ENCODE measurements around the gene ASGR1. TPM values are rescaled to one million over a fixed set of nuclear protein-coding genes. Genes with fewer than 3 reads are reported as not detected.
A peak's percentile ranks its signal among the peaks of the same experiment; 100 is the strongest.

Gene ASGR1
- total RNA-seq, result 0.13 TPM in 1 of 2 replicates, not detected in the other
- polyA plus RNA-seq (2012), result 0.69 TPM

DNA sequence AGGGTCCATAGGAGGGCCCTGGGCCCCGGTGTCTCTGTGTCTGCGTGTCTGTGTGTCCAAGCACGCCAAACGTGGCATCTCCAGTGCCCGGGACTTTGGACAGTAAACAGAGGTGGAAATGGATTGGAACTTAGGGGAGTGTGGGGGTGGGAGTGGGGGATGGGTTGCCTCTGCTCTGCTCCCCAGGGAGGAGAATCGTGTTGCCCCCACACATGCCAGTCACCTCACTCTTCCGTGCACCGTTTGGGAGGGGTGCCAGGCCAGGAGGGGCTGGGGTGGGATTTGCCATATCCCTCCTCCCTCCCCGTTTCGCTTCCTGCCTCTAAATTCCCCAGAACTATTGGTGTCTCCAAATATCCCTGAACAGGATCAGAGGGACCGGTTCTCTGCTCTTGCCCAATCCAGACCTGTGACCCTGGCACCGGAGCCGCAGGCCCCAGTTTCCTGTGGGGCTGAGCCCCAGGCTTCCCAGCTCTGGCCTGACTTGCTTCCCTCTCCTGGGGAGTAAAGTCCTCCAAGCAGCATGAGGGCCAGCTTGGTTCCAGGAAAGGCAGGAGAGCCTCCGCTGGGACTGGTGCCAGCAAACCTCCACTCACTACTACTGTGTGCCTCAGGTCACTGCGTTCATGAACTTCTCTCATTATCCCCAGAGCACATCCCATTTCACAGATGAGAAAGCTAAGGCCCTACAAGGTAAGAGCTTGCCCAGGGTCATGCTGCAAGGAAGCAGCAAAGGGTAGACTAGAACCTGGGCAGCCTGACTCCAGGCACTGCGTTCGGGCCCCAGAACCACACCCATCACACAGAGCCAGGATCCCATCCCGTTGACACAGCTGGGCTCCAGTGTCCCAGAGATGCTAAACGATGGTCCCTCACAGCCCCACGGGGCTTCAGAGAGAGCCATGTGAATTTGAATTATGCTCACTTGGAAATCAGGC lies at the start of gene ASGR1:
TSS of gene ASGR1 (minus strand) at position 54 of the 938 bp plus-strand sequence. CDS start 807 bp downstream, outside the sequence.
- DNase-seq (ENCODE audit: low read depth), result no peak

- no peak for DNase-seq (ENCODE audit: low read depth)
These were observed 49.8 kb upstream of the ASGR1 start for GRCh38 chr17:7228920-7229319.

DNA sequence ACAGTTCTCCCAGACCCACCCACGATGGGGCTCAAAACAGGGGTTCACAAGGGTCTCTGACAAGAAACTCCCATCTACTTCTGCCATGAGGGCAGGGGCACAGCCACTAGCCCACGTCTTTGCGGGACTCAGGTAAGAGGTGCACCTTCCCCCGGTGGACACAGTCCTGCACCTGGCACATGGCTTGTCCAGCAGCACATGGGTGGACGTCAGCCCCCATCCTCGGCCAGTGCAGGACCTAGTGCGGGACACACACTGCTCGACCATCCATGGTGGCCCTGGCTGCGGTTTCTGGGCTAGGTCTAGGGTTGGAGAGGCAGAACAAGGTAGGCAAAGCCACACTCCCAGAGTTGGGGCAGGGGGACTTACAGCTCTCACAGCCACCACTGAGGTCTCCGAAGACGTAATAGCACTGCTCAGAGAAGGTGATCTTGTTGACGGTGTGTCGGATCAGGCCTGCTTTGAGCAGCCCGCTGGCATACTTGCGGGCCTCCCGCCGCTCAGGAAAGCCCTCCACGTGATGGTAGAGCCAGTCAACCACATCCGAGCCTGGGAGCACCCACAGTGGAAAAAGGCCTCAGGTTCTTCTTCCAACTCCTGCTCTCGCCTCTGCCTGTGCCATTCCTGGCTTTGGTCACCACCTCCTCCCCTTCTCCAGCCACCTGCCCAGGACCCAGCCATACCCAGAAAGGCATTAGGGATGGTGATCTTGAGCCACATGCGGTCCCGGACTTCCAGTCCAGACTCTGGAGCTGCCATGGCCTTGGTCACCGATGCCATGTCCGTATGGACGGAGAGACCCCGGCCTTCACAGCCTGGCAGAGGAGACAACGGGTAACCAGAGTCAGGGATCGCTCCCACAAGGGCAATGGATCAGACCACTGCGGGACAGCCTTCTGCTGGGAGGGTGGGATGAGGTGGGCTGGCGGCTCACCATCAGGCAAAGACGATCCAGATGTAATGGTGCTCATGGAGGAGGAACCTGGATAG lies 47.8 kb upstream of the ASGR1 start:
- DNase-seq (ENCODE audit: low read depth), result no peak

DNA sequence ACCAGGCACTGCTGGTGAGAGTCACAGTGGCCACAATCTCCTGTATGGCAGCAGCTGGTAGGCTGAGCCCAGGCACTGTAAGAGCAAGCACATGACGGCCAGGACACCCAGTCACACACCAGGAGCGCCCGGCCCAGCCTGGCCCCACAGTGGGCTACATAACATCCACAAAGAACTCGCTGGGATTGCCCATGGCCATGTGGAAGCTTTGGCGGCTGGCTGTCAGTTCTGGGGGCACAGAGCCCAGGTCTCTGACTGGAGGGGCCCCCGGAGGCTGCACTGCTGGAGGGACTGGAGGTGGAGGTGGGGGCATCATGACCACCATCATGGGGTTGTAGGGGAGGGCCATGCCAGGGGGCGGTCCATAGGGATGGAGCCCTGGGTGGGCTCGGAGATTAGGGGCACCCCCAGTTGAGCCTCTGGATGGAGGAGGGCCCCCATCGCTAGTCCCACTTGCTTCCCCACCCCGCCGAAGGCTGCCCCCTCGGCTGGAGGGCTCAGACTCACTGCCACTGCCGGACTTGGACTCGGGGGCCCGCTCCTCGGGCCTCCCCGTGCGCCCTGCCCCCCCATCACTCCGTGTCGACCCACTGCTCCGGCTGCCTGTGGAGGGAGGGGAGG lies 46.7 kb upstream of the ASGR1 start:
- peak; percentile 76 for DNase-seq (ENCODE audit: low read depth)

DNA sequence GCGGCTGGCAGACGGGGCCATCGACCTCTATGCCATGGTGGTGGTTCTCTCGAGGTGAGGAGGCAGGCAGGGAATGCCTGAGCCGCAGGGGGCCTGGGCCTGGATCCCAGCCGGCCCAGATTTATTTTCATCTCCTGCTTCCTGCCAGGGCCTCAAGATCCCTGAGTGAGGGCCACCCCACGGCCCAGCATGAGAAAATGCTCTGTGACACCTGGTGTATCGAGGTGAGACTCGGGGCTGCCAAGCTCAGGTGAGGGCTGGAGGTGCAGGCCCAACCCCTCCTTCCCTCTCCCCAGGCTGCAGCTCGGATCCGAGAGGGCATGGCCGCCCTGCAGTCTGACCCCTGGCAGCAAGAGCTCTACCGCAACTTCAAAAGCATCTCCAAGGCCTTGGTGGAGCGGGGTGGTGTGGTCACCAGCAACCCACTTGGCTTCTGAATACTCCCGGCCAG lies 45.5 kb upstream of the ASGR1 start:
- DNase-seq (ENCODE audit: low read depth), result no peak

DNA sequence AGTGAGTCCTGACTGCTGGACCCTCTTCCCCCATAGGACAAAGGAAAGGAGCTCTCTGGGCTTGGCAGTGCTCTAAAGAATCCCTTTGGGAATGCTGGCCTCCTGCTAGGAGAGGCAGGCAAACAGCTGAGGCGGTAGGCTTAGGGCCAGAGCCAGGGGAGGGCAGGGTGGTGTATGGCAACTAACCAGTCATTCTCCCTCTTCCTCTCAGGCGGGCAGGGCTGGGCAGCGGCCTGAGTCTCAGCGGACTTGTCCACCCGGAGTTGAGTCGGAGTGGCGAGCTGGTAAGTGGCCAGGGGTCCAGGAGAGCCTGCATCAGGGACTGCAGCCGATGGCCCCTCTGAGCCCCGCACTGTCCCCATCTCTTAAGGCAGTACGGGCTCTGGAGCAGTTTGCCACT lies 44.9 kb upstream of the ASGR1 start:
- peak; percentile 90 for DNase-seq (ENCODE audit: low read depth)

DNA sequence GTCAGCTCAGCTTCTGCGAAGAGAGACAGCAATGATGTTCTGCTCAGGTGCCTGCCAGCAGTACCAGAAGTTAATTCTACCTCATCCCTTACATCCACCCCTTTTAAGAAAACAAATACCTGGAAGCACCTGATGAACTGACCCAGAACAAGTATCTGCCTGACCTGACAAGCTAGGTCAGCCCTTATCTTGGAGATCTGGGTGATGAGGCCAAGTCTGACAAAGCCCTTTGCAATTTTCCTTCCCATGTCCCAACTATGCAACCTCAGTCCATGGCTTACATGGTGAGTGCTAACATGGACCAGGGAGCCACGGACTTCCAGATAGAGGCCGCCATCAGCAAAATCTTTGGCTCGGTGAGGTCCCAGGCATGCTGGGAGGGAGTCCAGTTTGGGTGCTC lies 44.2 kb upstream of the ASGR1 start:
- peak; percentile 31 for DNase-seq (ENCODE audit: low read depth)

DNA sequence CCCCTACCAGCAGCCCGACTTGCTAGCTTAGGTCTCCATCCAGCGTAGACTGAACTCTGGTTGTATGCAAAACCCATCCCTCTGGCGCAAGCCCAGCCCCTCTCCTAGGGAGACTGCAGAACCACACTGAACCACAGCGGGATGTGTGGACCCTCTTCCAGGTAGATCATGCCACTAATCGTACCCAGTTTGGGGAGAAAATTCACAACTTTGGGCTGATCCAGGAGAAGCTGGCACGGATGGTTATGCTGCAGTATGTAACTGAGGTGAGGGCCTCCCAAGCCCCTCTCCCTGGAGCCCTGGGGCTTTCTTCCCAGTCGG lies 43.8 kb upstream of the ASGR1 start:
- DNase-seq (ENCODE audit: low read depth), result no peak

DNA sequence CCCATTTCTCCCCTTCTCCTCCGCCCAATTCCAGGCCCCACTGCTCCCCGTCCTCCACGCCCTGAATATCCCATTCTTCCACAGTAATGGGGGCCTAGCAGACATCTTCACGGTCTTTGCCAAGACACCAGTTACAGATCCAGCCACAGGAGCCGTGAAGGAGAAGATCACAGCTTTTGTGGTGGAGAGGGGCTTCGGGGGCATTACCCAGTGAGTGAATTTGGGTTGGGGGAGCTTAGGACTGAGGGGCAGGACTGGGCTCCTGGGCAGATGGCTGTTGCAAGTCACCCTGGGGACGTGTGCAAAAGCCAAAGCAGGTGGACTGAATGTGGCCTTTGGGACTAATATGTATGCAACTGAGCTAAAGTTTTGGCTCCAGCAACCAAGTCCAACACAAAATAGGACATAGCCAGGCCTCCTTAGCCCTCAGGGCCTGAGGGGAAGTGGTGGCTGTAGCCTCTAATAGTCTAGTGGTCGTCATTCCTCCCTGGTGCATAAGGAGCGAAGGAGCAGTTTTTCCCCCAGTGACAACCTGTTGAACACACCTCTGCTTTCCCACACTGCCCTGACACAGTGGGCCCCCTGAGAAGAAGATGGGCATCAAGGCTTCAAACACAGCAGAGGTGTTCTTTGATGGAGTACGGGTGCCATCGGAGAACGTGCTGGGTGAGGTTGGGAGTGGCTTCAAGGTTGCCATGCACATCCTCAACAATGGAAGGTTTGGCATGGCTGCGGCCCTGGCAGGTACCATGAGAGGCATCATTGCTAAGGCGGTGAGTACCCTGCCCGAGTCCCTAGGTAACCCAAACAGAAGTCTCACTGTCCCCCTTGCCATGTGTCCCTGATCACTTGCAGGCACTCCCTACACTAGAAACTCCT lies 43.2 kb upstream of the ASGR1 start:
- peak; percentile 9 for DNase-seq (ENCODE audit: low read depth)

DNA sequence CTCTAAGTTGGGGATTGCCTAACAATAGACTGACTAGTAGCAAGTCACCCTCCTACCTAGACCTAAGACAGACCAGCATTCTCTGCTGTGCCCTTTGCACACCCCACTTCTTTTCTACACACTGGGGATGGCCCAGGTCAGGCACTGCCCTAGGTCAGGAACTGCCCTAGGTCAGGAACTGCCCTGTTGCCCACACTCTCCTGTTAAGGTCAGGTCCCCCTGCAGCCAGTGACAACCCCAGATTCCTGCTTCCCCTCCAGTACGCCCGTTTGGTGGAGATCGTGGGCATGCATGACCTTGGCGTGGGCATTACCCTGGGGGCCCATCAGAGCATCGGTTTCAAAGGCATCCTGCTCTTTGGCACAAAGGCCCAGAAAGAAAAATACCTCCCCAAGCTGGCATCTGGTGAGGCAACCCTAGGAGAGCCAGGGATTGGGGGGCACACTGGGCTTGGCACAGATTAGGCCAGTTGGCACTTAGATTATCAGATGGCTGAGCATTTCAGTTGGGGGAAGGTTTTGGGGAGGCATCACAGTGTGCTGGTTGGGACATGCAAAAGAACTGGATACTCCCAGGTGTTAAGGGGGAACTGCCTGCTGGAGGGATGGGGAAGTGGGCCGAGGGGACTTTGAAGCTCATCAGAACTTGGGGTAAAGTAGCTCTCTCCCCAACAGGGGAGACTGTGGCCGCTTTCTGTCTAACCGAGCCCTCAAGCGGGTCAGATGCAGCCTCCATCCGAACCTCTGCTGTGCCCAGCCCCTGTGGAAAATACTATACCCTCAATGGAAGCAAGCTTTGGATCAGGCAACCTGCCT lies 42.3 kb upstream of the ASGR1 start:
- DNase-seq (ENCODE audit: low read depth), result no peak

- peak; percentile 79 for DNase-seq (ENCODE audit: low read depth)
These were observed 41.6 kb upstream of the ASGR1 start for GRCh38 chr17:7220593-7221277.

DNA sequence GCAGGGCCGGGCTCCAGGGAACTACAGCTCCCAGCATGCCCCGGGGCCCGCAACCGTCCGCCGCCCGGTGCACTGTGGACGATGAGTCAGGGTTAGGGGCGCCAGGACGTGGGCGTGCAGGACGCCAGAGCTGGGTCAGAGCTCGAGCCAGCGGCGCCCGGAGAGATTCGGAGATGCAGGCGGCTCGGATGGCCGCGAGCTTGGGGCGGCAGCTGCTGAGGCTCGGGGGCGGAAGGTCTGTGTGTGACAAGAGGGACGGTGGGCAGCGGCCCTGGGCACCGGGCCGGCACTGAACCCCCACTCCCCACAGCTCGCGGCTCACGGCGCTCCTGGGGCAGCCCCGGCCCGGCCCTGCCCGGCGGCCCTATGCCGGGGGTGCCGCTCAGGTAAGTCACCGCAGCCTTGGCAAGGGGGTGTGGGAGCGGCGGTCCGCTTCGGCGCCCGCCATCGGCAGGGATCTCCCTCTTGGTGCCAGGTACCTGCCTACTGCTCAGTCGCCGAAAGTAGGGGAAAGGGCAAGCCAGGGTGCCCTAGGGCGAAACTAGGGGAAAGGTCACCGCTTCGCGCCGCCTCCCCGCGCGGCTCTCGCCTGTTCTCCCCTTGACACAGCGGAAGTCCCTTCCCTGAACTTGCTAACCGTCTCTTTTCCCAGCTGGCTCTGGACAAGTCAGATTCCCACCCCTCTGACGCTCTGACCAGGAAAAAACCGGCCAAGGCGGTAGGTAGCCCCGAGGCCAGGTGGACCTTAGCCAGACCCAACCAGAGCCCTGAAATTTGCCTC lies 40.8 kb upstream of the ASGR1 start, which contains the start of the genes ACADVL and DLG4:
TSS of gene ACADVL (plus strand) at position 127 of the 781 bp plus-strand sequence. CDS start at position 174, 47 bp downstream.
TSS of gene DLG4 (minus strand) at position 25 of the 781 bp plus-strand sequence.
- DNase-seq (ENCODE audit: low read depth), result peak; percentile 92

GRCh38 chr17:7219229-7219811 lies 40.1 kb upstream of the ASGR1 start:
- no peak for DNase-seq (ENCODE audit: low read depth)

GRCh38 chr17:7218758-7219157 lies 39.6 kb upstream of the ASGR1 start:
- no peak for DNase-seq (ENCODE audit: low read depth)

- no peak for DNase-seq (ENCODE audit: low read depth)
These were observed 39.0 kb upstream of the ASGR1 start for GRCh38 chr17:7218166-7218565.

DNA sequence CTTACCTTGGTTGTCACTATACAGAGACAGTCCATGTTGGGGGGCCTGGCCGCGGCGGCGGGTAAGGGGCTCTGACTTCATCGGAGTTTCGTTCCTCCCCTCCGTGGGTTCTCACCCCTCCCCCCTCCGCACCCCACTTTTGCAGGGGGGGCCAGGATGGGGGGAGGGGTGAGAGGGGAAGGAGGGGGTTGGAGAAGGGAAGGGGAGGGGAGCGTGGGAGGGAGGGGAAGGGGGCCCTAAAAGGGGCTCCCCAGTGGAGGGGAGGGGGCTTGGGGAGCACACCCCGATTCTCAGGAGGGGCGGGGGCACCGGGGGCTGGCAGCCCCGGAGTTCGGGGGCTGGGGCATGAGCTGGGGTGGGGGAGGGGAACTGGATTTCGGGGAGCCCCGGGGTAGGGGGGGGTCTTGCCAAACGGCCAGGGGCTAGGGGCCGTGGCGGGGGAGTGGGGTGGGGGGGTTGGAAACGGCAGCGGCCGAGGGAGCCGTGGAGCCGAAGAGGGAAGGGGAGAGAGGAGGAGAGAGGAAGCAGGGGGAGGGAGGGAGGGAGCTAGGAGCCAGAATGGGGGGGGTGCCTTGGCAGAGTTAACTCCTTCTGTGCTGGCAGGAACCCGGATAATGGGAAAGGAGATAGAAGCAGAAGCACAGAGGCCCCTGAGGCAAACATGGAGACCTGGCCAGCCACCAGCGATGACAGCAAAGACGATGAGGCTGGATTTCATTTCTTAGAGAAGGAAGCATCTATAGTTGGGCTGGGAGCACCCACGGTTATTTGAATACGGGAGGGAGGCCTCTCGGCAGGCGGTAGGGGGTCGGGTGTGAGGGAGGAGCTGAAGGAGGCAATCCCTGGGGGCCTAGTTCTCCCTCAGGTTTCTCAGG lies 38.2 kb upstream of the ASGR1 start:
- DNase-seq (ENCODE audit: low read depth), result peak; percentile 70

Measured in myocyte (in vitro differentiated cells).